ACC112 (cell line): Measurements from ENCODE around the gene DLAT.
"Not testable (repeated sequence)": the region's sequence is repeated elsewhere in the genome, so short reads cannot be mapped to it uniquely, and the experiment has no call there.

Source experiments
- H2AFZ ChIP-seq: fragments of 200-600 bp; sonication (generic); one replicate; pipeline ENCODE4 v1.6.0; 2017; ENCODE audit warnings: antibody characterized with exemption, low read length; ENCODE audit not compliant: unreplicated experiment
- H3K27ac ChIP-seq: fragments of 200-600 bp; sonication (generic); 2 replicates; pipeline ENCODE4 v1.5.1; 2014; ENCODE audit warnings: low read depth, mild to moderate bottlenecking, antibody characterized with exemption, low read length, moderate library complexity
- H3K27me3 ChIP-seq: fragments of 200-600 bp; sonication (generic); 2 replicates; pipeline ENCODE4 v1.6.1; 2014; ENCODE audit warnings: mild to moderate bottlenecking, antibody characterized with exemption, low read length, moderate library complexity, mixed read lengths; ENCODE audit not compliant: insufficient read depth
- H3K36me3 ChIP-seq: fragments of 200-600 bp; sonication (generic); 2 replicates; pipeline ENCODE4 v1.6.1; 2016; ENCODE audit warnings: mild to moderate bottlenecking, antibody characterized with exemption, low read length, moderate library complexity, mixed read lengths; ENCODE audit not compliant: insufficient read depth
- H3K4me1 ChIP-seq: fragments of 200-600 bp; sonication (generic); one replicate; pipeline ENCODE4 v1.6.1; 2016; ENCODE audit warnings: low read length, mixed read lengths; ENCODE audit not compliant: insufficient read depth, unreplicated experiment, control insufficient read depth
- H3K4me3 ChIP-seq: fragments of 200-600 bp; sonication (generic); 2 replicates; pipeline ENCODE4 v1.5.1; 2014; ENCODE audit warnings: mild to moderate bottlenecking, low read depth, low read length
- H3K79me2 ChIP-seq: fragments of 200-600 bp; sonication (generic); one replicate; pipeline ENCODE4 v1.6.0; 2016; ENCODE audit warnings: low read length; ENCODE audit not compliant: control insufficient read depth, unreplicated experiment, insufficient read depth

Gene DLAT

DNA sequence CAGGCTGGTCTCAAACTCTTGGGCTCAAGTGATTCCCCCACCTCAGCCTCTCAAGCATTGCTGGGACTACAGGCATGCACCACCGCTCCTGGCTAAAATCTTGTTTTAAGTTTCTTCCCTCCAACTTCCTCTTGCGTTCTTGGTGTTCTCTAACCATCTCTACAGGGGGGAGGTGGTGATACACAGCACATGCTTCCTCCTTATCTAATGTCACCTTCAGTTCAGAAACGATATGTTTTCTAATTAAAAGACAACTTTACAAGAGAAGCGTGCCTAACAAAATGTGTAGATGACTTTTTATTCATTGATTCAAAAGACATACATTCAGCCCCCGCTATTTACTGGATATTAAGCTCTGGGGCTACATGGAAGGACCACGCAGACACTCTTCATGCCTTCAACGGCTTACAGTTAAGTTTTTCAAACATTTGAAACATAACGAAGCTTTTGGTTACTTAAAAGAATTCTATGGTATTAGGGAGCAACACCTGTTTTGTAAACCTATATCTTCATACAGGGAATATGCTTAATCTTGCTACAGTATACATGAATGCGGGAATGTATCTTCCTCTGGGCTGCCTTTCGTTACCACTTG, 933 bp upstream of the DLAT start:
- no peak overlapping the region; the same call in 1 of the 2 replicates for H3K27ac ChIP-seq
- H3K27me3 ChIP-seq: no peaks in the 10 kb centered on the region
- peaks cover 14% of the 10 kb centered on the region for H3K36me3 ChIP-seq
- peaks cover 6% of the 10 kb centered on the region for H3K4me1 ChIP-seq
- peak overlapping the region; percentile 96 for H3K4me3 ChIP-seq
- peaks cover 8% of the 10 kb centered on the region for H3K79me2 ChIP-seq
- H2AFZ ChIP-seq: peak overlapping the region; percentile 86

DNA sequence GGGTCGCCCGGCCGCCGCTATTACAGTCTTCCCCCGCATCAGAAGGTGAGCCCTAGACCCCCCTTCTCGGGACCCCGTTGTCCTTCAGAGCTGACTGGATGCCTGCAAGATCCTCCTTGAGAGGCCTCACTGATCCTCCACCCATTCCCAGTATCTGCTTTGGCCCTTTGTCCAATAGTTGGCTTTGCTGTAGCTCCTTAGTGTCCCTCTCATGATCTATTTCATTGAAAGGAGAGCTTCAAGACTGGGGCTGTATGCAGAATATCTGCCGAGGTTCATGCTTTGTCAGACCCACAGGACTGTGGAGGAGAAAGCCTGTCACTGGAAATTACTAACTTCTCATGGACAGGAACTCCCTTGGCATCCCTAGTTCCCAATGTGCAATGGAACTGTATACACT, 499 bp downstream of the DLAT start:
- Histone ChIP-seq H3K36me3 (peaks cover 24% of the 10 kb centered on the region), H3K4me3 (peak overlapping the region; percentile 96), H3K27ac (0 out of 2 replicates have a peak overlapping the region, but pooled peaks have one; percentile 1), H2AFZ (peak overlapping the region; percentile 86), H3K4me1 (peaks cover 6% of the 10 kb centered on the region), H3K79me2 (peaks cover 17% of the 10 kb centered on the region), H3K27me3 (no peaks in the 10 kb centered on the region)

DNA sequence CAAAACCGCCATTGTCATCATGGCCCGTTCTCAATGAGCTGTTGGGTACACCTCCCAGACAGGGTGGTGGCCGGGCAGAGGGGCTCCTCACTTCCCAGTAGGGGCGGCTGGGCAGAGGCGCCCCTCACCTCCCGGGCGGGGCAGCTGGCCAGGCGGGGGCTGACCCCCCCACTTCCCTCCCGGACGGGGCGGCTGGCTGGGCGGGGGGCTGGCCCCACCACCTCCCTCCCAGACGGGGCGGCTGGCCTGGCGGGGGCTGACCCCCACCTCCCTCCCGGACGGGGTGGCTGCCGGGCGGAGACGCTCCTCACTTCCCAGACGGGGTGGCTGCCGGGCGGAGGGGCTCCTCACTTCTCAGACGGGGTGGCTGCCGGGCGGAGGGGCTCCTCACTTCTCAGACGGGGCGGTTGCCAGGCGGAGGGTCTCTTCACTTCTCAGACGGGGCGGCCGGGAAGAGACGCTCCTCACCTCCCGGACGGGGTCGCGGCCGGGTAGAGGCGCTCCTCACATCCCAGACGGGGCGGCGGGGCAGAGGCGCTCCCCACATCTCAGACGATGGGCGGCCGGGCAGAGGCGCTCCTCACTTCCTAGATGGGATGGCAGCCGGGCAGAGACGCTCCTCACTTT, 1.7 kb downstream of the DLAT start:
- H3K4me3 ChIP-seq, H3K27me3 ChIP-seq, H3K4me1 ChIP-seq, H3K27ac ChIP-seq, H2AFZ ChIP-seq: not testable (repeated sequence)
- Histone ChIP-seq H3K79me2 (peaks cover 17% of the 10 kb centered on the region), H3K36me3 (peaks cover 28% of the 10 kb centered on the region)

DNA sequence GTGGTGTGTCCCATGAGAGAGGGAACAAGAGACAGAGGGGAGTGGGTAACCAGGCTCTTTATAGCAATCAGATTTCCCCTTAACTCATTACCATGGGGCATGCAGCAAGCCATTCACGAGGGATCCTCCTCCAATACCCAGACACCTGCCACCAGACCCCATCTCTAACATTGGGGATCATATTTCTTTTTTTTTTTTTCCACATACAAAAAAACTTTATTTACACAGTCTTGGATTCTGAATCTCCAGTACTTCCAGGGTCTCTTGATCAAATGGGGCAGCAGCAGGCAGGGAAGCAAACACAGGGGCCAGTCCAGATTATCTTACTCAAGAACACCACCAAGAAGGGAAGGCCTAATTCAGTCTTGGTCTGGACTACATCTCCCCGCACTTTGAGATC, 4.3 kb downstream of the DLAT start:
- no peaks in the 10 kb centered on the region for H3K27me3 ChIP-seq
- peaks cover 17% of the 10 kb centered on the region for H3K79me2 ChIP-seq
- peaks cover under 1% of the 10 kb centered on the region for H3K4me1 ChIP-seq
- no peak overlapping the region for H3K27ac ChIP-seq
- H3K36me3 ChIP-seq: peaks cover 36% of the 10 kb centered on the region
- no peak overlapping the region for H2AFZ ChIP-seq
- no peak overlapping the region for H3K4me3 ChIP-seq

DNA sequence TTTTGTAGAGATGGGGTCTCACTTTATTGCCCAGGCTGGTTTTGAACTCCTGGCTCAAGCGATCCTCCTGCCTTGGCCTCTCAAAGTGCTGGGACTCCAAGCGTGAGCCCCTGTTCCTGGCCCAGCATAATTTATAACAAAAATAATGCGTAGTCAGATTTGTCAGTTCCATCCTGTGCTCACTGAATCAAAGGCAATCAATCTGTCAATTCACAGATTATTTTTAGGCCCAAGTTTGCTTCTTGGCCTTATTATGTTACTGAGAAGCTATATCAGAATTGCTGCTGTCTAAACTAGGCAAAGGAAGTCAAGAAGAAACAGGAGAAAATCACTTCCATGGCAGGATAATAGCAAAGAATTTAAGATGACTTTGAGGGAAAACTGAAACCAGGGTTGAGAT, 8.7 kb downstream of the DLAT start:
- Histone ChIP-seq H3K4me3 (no peak overlapping the region), H3K27ac (no peak overlapping the region), H3K79me2 (peaks cover 9% of the 10 kb centered on the region), H2AFZ (no peak overlapping the region), H3K27me3 (no peaks in the 10 kb centered on the region), H3K4me1 (no peaks in the 10 kb centered on the region), H3K36me3 (peaks cover 38% of the 10 kb centered on the region)

DNA sequence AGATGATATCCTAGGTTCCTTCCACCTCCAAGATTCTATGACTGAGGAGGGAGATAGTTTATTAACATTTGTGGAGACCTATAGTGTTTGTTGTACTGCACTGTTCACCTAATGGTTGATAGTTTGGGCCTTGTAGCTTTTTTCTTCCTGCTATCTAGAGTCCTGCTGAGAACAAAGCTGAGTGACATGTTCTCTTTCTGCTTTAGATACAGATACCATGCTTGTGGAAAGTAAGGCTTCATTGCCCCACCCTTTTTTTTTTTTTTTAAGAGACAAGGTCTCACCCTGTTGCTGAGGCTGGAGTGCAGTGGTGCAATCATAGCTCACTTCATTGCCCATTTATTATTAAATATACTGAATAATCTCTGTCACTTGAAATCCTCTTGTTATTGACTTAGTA, 12.3 kb downstream of the DLAT start:
- H3K4me1 ChIP-seq: peaks cover 7% of the 10 kb centered on the region
- H3K36me3 ChIP-seq: peaks cover 35% of the 10 kb centered on the region
- H3K27me3 ChIP-seq: no peaks in the 10 kb centered on the region
- no peak overlapping the region for H2AFZ ChIP-seq
- no peak overlapping the region for H3K4me3 ChIP-seq
- no peaks in the 10 kb centered on the region for H3K79me2 ChIP-seq
- H3K27ac ChIP-seq: no peak overlapping the region

DNA sequence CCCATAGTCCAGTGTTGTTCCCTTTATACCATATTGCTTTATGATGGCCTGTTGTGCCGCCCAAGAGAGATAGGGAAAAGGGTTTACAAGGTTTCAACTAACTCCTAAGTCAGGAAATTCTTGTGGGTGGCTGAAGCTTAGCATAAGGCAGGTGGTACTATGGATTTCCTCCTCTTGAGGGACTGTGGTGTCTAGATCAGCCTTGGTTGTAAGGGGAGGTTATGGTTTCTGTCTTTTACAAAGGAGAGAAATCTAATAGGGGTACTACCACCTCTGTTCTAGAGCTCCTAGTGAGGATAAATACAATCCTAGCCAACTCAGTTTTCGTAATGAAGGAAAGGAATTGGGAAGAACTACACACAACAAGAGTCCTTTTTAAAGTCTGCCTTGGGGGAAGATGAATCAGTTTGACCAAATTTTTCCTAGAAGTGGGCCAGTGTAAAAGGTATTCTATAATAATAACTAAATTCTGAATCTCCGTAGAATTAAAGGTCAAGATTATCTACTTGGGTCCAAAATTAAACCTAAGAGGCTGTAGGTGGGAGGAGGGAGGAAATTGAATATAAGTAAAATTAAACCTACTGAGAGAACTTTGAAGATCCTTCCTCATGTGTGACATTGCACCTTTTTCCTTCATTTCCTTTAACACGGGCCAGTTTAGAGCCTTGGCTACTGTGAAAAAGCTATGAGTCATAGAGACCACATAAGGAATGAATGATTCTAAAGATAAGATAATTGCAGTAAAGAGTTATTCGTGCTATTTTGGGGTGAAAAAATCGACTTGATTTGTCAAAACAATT, 17.2 kb downstream of the DLAT start:
- no peaks in the 10 kb centered on the region for H3K27me3 ChIP-seq
- peak overlapping the region; percentile 12 for H2AFZ ChIP-seq
- H3K27ac ChIP-seq: peak overlapping the region; percentile 53
- H3K36me3 ChIP-seq: peaks cover 32% of the 10 kb centered on the region
- peaks cover 14% of the 10 kb centered on the region for H3K4me1 ChIP-seq
- no peak overlapping the region for H3K4me3 ChIP-seq
- no peaks in the 10 kb centered on the region for H3K79me2 ChIP-seq

DNA sequence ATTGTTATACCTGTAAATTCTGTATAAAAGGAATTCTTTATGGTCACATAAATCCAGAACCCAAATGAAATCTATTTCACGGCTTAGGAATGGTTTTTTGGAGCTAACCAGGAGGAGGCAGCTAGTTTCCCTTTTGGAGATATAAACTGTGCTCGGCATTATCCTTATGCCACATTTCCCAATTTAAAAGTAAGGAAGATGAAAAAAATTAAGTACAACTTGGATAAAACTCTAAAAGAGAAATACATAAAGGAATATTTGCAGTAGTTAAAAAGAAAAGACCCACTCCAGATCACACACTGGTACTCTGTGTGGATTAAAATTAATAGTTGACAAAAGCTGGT, 17.7 kb downstream of the DLAT start:
- H3K4me1 ChIP-seq: peaks cover 14% of the 10 kb centered on the region
- H3K79me2 ChIP-seq: no peaks in the 10 kb centered on the region
- H3K36me3 ChIP-seq: peaks cover 32% of the 10 kb centered on the region
- no peak overlapping the region for H2AFZ ChIP-seq
- H3K27ac ChIP-seq: 0 out of 2 replicates have a peak overlapping the region, but pooled peaks have one; percentile 53
- H3K4me3 ChIP-seq: no peak overlapping the region
- no peaks in the 10 kb centered on the region for H3K27me3 ChIP-seq

DNA sequence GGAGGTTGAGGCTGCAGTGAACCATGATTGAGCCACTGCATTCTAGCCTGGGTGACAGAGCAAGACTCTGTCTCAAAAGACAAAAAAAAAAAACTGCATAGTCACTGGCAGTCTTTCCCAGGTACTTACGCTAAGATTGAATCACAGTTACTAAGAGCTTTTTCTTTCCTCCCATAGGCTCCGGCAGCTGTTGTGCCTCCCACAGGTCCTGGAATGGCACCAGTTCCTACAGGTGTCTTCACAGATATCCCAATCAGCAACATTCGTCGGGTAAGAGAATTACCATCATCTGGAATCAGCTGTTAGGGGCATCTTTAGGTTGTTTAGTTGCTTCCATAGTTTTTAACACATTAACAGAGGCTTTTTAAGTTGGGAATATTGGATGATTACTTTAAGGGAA, 19.8 kb downstream of the DLAT start:
- H2AFZ ChIP-seq: no peak overlapping the region
- H3K4me3 ChIP-seq: no peak overlapping the region
- peaks cover 4% of the 10 kb centered on the region for H3K79me2 ChIP-seq
- H3K4me1 ChIP-seq: peaks cover 25% of the 10 kb centered on the region
- H3K27ac ChIP-seq: no peak overlapping the region
- peaks cover 23% of the 10 kb centered on the region for H3K36me3 ChIP-seq
- no peaks in the 10 kb centered on the region for H3K27me3 ChIP-seq

DNA sequence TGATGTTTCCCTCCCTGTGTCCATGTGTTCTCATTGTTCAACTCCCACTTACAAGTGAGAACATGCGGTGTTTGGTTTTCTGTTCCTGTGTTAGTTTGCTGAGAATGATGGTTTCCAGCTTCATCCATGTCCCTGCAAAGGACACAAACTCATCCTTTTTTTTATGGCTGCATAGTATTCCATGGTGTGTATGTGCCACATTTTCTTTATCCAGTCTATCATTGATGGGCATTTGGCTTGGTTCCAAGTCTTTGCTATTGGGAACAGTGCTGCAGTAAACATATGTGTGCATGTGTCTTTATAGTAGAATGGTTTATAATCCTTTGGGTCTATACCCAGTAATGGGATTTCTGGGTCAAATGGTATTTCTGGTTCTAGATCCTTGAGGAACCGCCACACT, 21.4 kb downstream of the DLAT start:
- not testable (repeated sequence) for H3K4me3 ChIP-seq, H3K79me2 ChIP-seq, H3K27ac ChIP-seq, H2AFZ ChIP-seq, H3K27me3 ChIP-seq
- Histone ChIP-seq H3K4me1 (peaks cover 25% of the 10 kb centered on the region), H3K36me3 (peaks cover 20% of the 10 kb centered on the region)

DNA sequence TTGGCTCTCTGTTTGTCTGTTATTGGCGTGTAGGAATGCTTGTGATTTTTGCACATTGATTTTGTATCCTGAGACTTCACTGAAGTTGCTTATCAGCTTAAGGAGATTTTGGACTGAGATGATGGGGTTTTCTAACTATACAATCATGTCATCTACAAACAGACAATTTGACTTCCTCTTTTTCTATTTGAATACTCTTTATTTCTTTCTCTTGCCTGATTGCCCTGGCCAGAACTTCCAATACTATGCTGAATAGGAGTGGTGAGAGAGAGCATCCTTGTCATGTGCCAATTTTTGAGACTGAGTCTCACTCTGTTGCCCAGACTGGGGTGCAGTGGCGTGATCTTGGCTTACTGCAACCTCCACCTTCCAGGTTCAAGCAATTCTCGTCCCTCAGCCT, 23.0 kb downstream of the DLAT start:
- not testable (repeated sequence) for H3K4me3 ChIP-seq

More for the DNA sequence above, 23.0 kb downstream of the DLAT start:
- not testable (repeated sequence) for H3K79me2 ChIP-seq, H3K27me3 ChIP-seq, H2AFZ ChIP-seq
- peaks cover 11% of the 10 kb centered on the region for H3K4me1 ChIP-seq
- peaks cover 24% of the 10 kb centered on the region for H3K36me3 ChIP-seq
- peak overlapping the region; percentile 46 for H3K27ac ChIP-seq
